GM19395 (cell line): Measurements from ENCODE around the gene BATF3.
A peak's percentile ranks its signal among the peaks of the same experiment; 100 is the strongest.
"Not testable (repeated sequence)": the region's sequence is repeated elsewhere in the genome, so short reads cannot be mapped to it uniquely, and the experiment has no call there.

Experiments used
- ATAC-seq: cut with Tn5 transposase; IDR thresholded peaks from one replicate; pipeline ENCODE4 v1.9.1; 2021; ENCODE audit warnings: mild to moderate bottlenecking, moderate library complexity; ENCODE audit not compliant: unreplicated experiment

BATF3 gene

DNA sequence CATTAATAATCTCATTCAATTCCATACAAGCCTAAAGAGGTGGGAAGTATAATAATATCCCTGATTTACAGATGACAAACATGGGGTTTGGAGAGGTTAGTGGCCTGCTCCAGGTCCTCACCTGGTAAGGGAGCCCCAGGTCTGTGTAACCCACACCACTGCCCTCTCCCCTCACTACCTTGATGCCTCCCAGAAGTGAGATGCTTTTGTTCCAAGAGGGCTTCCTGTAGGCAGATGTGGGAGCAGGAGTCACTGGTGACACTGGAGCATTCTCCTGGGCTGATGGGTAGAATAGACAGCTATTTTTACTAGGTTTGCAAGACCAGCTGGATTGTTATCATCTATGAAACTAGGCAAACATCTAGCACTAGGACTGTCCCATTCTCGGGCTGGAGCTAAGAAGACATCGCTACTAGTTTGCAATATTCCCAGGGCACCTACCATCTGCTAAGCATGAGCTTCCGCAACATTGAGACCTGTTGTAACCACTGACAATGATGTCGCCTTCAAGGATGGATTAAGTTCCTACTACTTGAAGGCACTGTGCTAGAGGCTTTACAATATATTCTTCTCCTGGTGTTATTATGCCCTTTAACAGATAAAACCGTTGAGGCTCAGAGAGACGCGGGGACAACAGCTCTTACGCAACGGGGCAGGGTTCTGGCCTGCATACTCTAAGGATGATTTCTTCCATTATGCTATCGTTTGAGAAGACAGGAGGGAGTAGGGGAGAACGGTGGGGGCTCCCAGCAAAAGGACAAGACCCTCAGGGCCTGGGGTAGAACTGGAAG lies 35.0 kb downstream of the BATF3 start:
- ATAC-seq: peak; percentile 6

DNA sequence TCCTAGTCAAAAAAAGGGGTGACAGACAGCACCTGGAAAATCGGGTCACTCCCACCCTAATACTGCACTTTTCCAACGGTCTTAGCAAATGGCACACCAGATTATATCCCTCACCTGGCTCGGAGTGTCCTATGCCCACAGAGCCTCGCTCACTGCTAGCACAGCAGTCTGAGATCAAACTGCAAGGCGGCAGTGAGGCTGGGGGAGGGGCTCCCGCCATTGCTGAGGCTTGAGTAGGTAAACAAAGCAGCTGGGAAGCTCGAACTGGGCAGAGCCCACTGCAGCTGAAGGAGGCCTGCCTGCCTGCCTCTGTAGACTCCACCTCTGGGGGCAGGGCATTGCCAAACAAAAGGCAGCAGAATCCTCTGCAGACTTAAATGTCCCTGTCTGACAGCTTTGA lies 41.4 kb downstream of the BATF3 start:
- ATAC-seq: not testable (repeated sequence)

GRCh38 chr1:212656730-212657129 lies 42.9 kb downstream of the BATF3 start:
- no peak for ATAC-seq

GRCh38 chr1:212655668-212656440 lies 43.8 kb downstream of the BATF3 start:
- ATAC-seq: no peak

DNA sequence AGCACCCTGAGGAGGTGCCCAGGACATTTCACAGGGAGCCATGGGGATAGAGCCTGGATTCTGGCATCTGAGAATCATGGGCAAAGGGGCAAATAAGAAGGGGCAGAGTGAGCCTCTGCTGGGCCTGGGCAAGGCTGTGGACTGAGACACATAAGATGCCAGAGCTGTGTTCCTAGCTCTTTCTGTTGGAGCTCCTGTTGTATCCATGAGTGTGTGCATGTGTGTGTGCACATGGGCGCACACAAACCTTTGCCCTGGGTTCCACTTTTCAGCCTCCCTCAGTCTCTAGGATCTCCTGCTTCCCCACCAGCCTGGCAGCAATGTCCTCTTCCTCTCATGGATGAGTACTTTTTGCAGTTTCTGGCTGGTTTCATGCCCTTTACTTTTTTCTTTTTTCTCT lies 47.0 kb downstream of the BATF3 start:
- no peak for ATAC-seq

DNA sequence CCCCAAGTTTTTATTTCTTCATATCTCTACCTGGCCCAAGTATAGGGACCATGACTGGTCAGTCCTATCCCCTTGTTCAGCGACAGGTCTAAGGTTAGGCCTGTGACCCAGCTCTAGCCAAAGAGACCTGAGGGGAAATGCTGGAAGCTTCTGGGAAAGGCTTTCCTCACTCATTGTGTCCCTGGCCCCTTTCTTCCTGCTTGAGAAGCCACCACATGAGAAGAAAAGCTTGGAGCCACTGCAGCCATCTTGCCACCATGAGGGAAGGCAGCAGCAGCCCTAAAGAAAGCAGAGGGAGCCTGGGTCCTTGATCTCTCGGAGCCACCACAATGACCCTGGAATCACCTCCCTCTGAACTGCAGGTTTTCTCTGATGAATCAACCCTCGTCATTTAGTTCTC lies 47.7 kb downstream of the BATF3 start:
- no peak for ATAC-seq

- no peak for ATAC-seq
These were observed 48.1 kb downstream of the BATF3 start for GRCh38 chr1:212651521-212651920.

DNA sequence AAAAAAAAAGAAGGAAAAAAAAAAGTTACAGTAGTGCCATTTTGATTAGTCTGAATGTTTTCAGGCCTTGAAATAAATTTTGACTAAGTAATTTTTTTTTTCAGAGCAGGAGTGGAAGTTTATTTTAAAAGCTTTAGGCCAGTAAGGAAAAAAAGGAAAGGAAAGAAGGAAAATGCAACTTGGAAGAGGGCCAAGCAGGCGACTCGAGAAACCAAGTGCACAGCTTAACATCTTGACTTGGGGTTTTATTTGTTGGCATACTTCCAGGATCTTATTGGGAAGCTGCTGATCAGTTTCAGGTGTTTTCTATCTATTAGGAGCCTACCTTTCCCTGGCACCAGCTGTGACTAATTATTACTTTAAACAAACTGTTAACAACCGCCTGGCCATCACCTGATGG lies 49.4 kb downstream of the BATF3 start:
- ATAC-seq: no peak

DNA sequence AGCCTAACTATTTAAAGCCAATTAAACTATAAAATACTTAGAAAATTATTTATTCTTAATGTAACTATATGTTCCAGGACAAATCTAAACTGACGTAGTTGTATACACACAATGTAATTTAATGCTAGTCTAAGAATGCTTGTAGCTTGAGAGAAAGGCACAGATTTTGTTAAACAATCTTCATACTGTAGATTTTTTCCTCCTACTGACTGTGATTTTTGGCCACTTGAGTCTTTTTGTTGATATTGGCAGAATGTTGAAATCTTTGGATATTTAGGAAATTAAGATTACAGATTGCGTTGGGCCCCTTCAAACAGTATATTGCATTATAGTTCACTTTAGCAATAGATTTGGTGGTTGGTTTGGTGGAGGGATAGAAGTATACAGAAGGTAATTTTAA lies 50.6 kb downstream of the BATF3 start:
- no peak for ATAC-seq

DNA sequence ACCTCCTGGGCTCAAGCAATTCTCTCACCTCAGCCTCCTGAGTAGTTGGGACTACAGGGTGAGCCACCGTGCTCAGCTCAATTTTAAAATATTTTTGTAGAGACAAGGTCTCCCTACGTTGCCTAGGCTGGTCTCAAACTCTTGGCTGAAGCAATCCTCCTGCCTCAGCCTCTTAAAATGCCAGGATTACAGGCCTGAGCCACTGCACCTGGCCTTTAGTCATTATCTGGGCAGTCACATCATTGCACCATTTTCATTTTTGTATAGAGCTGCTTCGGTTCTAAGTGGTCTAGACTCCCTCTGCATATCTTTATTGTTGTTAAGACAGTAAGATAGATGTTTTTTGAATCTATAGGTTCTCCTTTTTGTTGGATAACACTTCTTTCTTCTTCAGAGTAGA lies 51.2 kb downstream of the BATF3 start:
- ATAC-seq: no peak

DNA sequence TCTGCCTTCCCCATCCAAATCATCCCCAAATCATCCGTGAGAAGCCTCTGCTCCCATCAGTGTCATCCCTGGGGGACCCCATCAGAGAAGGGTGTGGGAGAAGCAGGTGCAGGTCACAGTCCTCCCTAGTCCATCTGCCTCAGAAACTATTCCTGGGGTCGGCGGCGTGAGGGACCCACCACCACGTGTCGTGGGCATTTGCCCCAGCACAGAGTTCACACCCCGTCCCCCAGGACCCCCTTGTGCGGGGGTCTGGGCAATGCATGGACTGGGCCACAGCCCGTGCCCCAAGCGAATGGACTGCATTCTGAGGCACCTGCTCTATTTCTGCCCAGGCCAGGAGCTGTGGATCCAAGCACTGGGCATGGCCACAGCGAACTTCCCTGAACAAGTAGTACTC lies 52.6 kb downstream of the BATF3 start:
- ATAC-seq: no peak

- ATAC-seq: no peak
These were observed 53.1 kb downstream of the BATF3 start for GRCh38 chr1:212646588-212646987.

GRCh38 chr1:212645546-212646543 lies 53.8 kb downstream of the BATF3 start:
- no peak for ATAC-seq

DNA sequence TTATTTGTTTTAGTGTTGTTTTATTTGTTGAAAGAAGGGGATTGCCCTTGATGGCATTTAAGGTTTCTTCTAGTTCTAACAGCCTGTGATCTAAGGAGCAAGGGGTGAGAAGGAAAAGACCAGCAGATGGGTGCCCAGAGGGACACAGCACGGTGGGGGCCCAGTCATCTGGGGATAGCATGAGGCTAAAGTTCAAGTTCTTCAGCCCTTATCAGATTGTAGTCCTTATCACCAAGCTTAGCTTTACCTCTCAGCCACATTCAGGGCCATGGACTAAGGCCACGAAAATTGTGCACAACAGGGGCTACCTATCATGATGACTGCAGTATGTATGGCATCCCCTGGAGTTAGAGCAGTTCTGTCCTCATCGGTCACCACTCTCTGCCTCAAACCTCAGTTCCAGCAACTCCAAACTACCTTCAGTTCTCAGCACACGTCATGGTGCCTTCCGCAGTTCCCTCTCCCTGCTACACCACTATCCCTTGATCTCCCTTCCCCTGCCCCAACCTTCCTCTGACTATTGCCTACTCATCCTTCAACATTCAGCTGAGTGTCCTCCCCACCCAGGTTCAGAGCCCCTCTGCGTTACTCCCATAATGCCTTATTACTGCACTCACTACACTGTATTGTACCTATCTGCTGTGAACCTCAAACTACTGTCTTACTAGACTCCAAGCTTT lies 54.6 kb downstream of the BATF3 start:
- ATAC-seq: no peak

GRCh38 chr1:212643877-212644276 lies 55.8 kb downstream of the BATF3 start:
- ATAC-seq: no peak

- no peak for ATAC-seq
These were observed 57.7 kb downstream of the BATF3 start for GRCh38 chr1:212641956-212642355.

DNA sequence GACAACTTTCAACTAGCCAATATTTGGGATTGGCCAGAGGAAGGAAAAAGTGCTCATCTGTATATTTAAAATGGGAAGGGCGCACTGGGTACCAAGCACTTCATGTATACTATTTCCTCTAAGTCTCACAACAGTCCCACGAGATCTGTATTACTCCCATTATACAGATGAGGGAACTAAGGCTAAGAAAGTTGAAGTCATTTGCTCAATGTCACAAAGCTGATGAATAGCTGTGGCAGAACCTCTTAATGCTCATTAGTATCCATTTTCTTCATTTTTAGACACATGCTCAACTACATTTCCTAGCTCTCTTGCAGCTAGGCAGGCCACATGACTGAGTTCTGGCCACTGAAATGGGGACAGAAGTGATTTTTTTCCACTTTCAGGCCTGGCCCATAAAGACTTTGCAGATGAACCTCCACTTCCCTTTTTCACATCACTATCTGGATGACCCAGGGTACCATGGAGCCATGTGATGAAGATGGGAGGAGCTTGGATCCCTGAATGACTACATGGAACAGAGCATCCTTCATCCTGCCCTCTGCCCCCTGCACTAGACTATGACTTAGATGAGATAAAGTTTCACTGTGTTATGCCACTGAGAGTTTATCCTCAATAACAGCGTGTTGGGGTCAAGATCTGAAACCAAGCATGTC lies 59.3 kb downstream of the BATF3 start:
- no peak for ATAC-seq

DNA sequence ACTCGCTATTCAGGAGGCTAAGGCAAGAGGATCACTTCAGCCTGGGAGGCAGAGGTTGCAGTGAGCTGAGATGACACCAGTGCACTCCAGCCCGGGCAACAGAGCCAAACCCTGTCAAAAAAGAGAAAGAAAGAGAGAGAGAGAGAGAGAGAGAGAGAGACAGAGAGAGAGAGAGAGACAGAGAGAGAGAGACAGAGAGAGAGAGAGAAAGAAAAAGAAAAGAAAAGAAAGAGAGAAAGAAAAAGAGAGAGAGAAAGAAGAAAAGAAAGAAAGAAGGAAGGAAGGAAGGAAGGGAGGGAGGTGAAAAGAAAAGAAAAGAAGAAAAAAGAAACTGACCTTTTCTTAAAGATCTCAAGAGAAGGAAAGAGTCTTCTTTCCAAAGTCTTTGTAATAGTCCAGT lies 60.1 kb downstream of the BATF3 start:
- ATAC-seq: not testable (repeated sequence)

DNA sequence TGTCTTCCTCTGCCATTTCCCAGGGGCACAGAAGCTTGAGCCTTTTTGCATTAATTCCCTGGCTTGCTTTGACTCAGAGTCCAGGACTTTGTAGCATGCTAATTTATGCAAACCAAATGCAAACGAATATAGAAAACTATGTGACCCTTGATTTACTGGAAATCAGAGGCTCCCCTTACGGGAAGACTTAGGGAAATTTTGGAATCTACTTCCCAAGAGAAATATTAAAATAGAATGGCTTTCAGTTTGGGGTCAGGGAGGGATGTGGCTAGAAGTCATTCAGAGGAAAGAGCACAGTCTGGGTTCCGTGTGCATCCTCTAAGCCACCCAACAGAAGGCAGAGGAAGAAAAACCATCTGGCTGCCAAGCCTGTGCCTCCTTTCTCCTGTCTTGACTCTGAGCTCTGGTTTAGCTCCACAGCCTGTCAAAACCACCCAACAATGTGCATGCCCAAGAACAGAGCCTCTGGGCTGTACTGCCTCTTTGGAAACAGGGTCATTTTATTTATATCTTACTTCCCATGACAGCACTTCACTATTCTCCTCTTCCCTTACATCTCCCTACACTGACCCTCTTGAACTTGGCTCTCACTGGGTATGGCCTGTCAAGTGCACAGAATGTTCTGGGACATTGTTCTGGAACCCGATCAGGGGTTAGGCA lies 61.0 kb downstream of the BATF3 start:
- ATAC-seq: no peak

DNA sequence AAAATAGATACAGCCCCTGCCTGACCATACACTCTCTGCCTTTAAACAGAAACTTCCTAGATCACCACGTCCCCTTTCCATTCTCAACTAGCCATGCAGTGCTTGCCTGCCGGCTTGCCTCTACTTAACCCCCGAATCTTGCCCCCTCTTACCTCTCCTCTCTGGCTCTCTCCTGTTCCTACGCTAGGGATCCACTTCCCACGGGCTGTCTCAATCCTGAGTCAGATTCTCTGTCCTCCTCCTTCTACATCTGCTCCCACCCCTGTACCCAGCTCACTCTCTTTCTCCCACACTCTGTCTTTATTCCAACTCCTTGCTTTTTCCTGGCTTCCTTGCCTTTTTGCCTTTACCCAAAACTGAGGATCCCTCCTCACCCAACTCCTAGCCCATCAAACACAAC lies 61.7 kb downstream of the BATF3 start:
- ATAC-seq: no peak
